PC-9 (cell line): ENCODE results near the gene PLEKHA5. TPM values are rescaled to one million over a fixed set of nuclear protein-coding genes. Genes with fewer than 3 reads are reported as not detected.

Experiments used
- BruUV-seq: library from RNA; stranded (reverse); fragments of 400-500 nt; replicated peaks from 2 replicates; lab custom pipeline; 2021; lab: Mats Ljungman, UMichigan
- CTCF ChIA-PET: fragments of 300-600 bp; sonication (Branson Sonifier 250); formaldehyde crosslinking; loops from one replicate; lab custom pipeline; 2022; ENCODE audit warnings: antibody characterized with exemption; lab: Charles Lee
- POLR2A ChIA-PET: fragments of 300-600 bp; sonication (Branson Sonifier 250); formaldehyde crosslinking; loops from one replicate; lab custom pipeline; 2022; ENCODE audit warnings: antibody characterized with exemption; ENCODE audit not compliant: unreplicated experiment; lab: Charles Lee
- DNase-seq, 2 experiments: peaks; one replicate each; pipeline versions ENCODE4 v3.0.0 to v3.0.0-alpha.2; 2015 to 2022; ENCODE audit warnings: mixed read lengths in 1 of 2
- H2AFZ ChIP-seq: fragments of 200-600 bp; sonication (generic); 2 replicates; pipeline ENCODE4 v1.8.1; 2017; ENCODE audit warnings: antibody characterized with exemption
- H3F3A ChIP-seq: fragments of 200-600 bp; sonication (generic); 2 replicates; pipeline ENCODE4 v1.8.1; 2017; ENCODE audit warnings: antibody characterized with exemption, mild to moderate bottlenecking, low read depth; ENCODE audit not compliant: insufficient read depth
- H3K27ac ChIP-seq: fragments of 200-600 bp; sonication (generic); 2 replicates; pipeline ENCODE4 v1.6.1; 2016; ENCODE audit warnings: mixed run types
- H3K27me3 ChIP-seq: fragments of 200-600 bp; sonication (generic); 2 replicates; pipeline ENCODE4 v1.6.1; 2016; ENCODE audit warnings: low read depth, mixed run types; ENCODE audit not compliant: insufficient read depth
- H3K36me3 ChIP-seq: fragments of 200-600 bp; sonication (generic); 2 replicates; pipeline ENCODE4 v1.6.1; 2016; ENCODE audit warnings: low read depth, mixed run types
- H3K4me1 ChIP-seq: fragments of 200-600 bp; sonication (generic); replicated peaks from 2 replicates; pipeline ENCODE4 v1.6.1; 2016; ENCODE audit warnings: mixed run types; ENCODE audit not compliant: insufficient read depth
- H3K4me2 ChIP-seq: fragments of 200-600 bp; sonication (generic); 2 replicates; pipeline ENCODE4 v1.6.1; 2017; ENCODE audit warnings: mixed run types
- H3K4me3 ChIP-seq: fragments of 200-600 bp; sonication (generic); 2 replicates; pipeline ENCODE4 v1.6.1; 2016; ENCODE audit warnings: mixed run types
- H3K79me2 ChIP-seq: fragments of 200-600 bp; sonication (generic); 2 replicates; pipeline ENCODE4 v1.6.1; 2017; ENCODE audit warnings: low read depth, mixed run types
- H3K9me2 ChIP-seq: fragments of 200-600 bp; sonication (generic); 2 replicates; pipeline ENCODE4 v1.8.1; 2017; ENCODE audit warnings: mild to moderate bottlenecking; ENCODE audit not compliant: insufficient read depth
- H3K9me3 ChIP-seq: fragments of 200-600 bp; sonication (generic); 2 replicates; pipeline ENCODE4 v1.8.1; 2016; ENCODE audit warnings: low read depth; ENCODE audit not compliant: insufficient read depth
- H4K20me1 ChIP-seq: fragments of 200-600 bp; sonication (generic); 2 replicates; pipeline ENCODE4 v1.8.1; 2017; ENCODE audit not compliant: insufficient read depth
- EZH2 ChIP-seq: fragments of 200-600 bp; sonication (generic); IDR thresholded peaks from 2 replicates; pipeline ENCODE4 v1.8.0; 2017; ENCODE audit warnings: antibody characterized with exemption, low read depth
- intact Hi-C: fragments of 100-400 bp; cut with micrococcal nuclease; formaldehyde crosslinking; loops from one replicate; pipeline ENCODE4 v1.10.0; 2022; ENCODE audit not compliant: unreplicated experiment
- total RNA-seq: library from RNA; stranded (reverse); gene quantifications from 2 replicates; pipeline ENCODE4 v1.2.3, GENCODE V29; 2021
- TF ChIP-seq, protein P1 (sequence below): fragments of 200-600 bp; sonication (generic); conservative IDR thresholded peaks from 2 replicates; pipeline ENCODE4 v1.6.1; 2017; ENCODE audit warnings: mixed run types, antibody characterized with exemption, mild to moderate bottlenecking, moderate library complexity

PLEKHA5 gene
- total RNA-seq, 1 experiment from 2014 or later: 54.1 TPM

- Histone ChIP-seq H4K20me1 (no peaks in the 10 kb centered on the region), H3K9me3 (no peaks in the 10 kb centered on the region), H3K4me1 (no peaks in the 10 kb centered on the region), H3K27ac (no peak overlapping the region), H3K27me3 (no peaks in the 10 kb centered on the region), H3K4me2 (no peak overlapping the region), H3F3A (no peaks in the 10 kb centered on the region), H3K79me2 (no peaks in the 10 kb centered on the region), H3K4me3 (no peak overlapping the region), H3K9me2 (no peaks in the 10 kb centered on the region), H3K36me3 (no peaks in the 10 kb centered on the region), H2AFZ (no peak overlapping the region)
- ChIA-PET POLR2A (no interaction called here), CTCF (no interaction called here)
- intact Hi-C loops: no loop called here
- BruUV-seq: no TSS peak
- no peak for DNase-seq
- TF ChIP-seq EZH2: no peak
- TF ChIP-seq, protein P1, sequence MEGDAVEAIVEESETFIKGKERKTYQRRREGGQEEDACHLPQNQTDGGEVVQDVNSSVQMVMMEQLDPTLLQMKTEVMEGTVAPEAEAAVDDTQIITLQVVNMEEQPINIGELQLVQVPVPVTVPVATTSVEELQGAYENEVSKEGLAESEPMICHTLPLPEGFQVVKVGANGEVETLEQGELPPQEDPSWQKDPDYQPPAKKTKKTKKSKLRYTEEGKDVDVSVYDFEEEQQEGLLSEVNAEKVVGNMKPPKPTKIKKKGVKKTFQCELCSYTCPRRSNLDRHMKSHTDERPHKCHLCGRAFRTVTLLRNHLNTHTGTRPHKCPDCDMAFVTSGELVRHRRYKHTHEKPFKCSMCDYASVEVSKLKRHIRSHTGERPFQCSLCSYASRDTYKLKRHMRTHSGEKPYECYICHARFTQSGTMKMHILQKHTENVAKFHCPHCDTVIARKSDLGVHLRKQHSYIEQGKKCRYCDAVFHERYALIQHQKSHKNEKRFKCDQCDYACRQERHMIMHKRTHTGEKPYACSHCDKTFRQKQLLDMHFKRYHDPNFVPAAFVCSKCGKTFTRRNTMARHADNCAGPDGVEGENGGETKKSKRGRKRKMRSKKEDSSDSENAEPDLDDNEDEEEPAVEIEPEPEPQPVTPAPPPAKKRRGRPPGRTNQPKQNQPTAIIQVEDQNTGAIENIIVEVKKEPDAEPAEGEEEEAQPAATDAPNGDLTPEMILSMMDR: no peak
Observed at GRCh38 chr12:19120795-19121194, 8.7 kb upstream of the PLEKHA5 start.

GRCh38 chr12:19121449-19122018 lies 8.0 kb upstream of the PLEKHA5 start:
- Histone ChIP-seq H3F3A (no peaks in the 10 kb centered on the region), H2AFZ (no peak overlapping the region), H3K4me1 (no peaks in the 10 kb centered on the region), H3K9me3 (no peaks in the 10 kb centered on the region; the same call in 1 of the 2 replicates), H3K9me2 (no peaks in the 10 kb centered on the region), H3K27me3 (no peaks in the 10 kb centered on the region), H4K20me1 (no peaks in the 10 kb centered on the region), H3K79me2 (no peaks in the 10 kb centered on the region), H3K27ac (no peak overlapping the region), H3K4me2 (no peak overlapping the region), H3K36me3 (no peaks in the 10 kb centered on the region), H3K4me3 (no peak overlapping the region)
- ChIA-PET POLR2A (no interaction called here), CTCF (no interaction called here)
- TF ChIP-seq, protein P1: no peak
- TF ChIP-seq EZH2: no peak
- BruUV-seq: no TSS peak
- intact Hi-C loops: no loop called here
- DNase-seq: no peak

DNA sequence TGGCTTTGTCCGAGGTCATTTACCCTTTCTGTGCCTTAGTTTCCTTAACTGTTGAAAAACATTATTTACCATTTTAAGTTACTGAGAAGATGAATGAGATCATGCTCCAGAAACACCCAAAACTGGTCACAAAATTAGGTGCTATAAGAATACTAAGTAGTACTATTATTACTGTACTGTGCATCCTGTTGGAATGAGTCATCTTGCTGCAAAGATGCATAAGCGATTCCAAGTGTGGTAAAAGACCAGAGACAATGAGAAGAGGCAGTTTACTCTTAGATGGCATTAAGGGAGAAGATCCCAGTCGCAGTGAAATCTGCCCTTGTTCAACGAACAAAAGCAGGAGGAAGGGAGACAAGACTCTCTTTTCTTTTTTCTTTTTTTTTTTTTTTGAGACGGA lies 4.2 kb upstream of the PLEKHA5 start:
- H3K4me3 ChIP-seq: no peak overlapping the region
- no peaks in the 10 kb centered on the region for H3K27me3 ChIP-seq
- no peaks in the 10 kb centered on the region for H3K4me1 ChIP-seq
- H3K4me2 ChIP-seq: no peak overlapping the region
- TF ChIP-seq, protein P1: no peak
- no peak for TF ChIP-seq EZH2
- H2AFZ ChIP-seq: no peak overlapping the region
- ChIA-PET CTCF (no interaction called here), POLR2A (no interaction called here)
- H3K36me3 ChIP-seq: no peaks in the 10 kb centered on the region
- H3F3A ChIP-seq: peaks cover 14% of the 10 kb centered on the region
- peaks cover 8% of the 10 kb centered on the region for H3K9me3 ChIP-seq
- no peak overlapping the region for H3K27ac ChIP-seq
- DNase-seq: no peak
- H3K79me2 ChIP-seq: no peaks in the 10 kb centered on the region
- no peaks in the 10 kb centered on the region for H3K9me2 ChIP-seq
- no TSS peak for BruUV-seq
- H4K20me1 ChIP-seq: no peaks in the 10 kb centered on the region
- intact Hi-C loops: no loop called here
